Lower leg skin (tissue), 4 donors: ENCODE results near the gene SPRED2. TPM values are rescaled to one million over a fixed set of nuclear protein-coding genes. Genes with fewer than 3 reads are reported as not detected.

Experiments used
- DNase-seq, 2 donors: peaks; one replicate each; pipeline ENCODE4 v3.0.0-alpha.2; 2019; ENCODE audit warnings: low spot score in 2 of 2
- H3K4me3 ChIP-seq: fragments of 200-600 bp; sonication (generic); 2 replicates; pipeline ENCODE4 v1.5.1; 2017; ENCODE audit warnings: mild to moderate bottlenecking, low read depth; ENCODE audit not compliant: poor library complexity, severe bottlenecking
- POLR2A ChIP-seq, 2 donors: fragments of 450-650 bp; IDR thresholded peaks; one replicate each; pipeline ENCODE4 v1.6.1; 2016 to 2017; ENCODE audit warnings: antibody characterized with exemption in 2 of 2, mild to moderate bottlenecking in 1 of 2, moderate library complexity in 1 of 2
- WGBS, 2 donors: methylation state at CpG; one replicate each; pipeline ENCODE4 v1.1.5; 2018; 5-methylcytosine and 5-hydroxymethylcytosine counted together
- intact Hi-C: fragments of 100-400 bp; cut with DNase I; formaldehyde crosslinking; loops from one replicate; pipeline ENCODE4 v1.15.0; 2023; ENCODE audit warnings: low total_unique reads
- total RNA-seq, 4 donors: library from RNA; depleted of rRNA; stranded (reverse); fragments of >200 nt; gene quantifications; one replicate each; pipeline ENCODE4 v1.1.0, GENCODE V29; 2016
- TF ChIP-seq, protein P1 (sequence below), 3 donors: fragments of 450-650 bp; IDR thresholded peaks; one replicate each; pipeline ENCODE4 v1.5.1; 2016; ENCODE audit warnings: antibody characterized with exemption in 3 of 3, mild to moderate bottlenecking in 3 of 3, moderate library complexity in 2 of 3

Gene SPRED2
- total RNA-seq, 4 donors from 2014 or later: 14.5 to 21.7 (median 16.6) TPM

DNA sequence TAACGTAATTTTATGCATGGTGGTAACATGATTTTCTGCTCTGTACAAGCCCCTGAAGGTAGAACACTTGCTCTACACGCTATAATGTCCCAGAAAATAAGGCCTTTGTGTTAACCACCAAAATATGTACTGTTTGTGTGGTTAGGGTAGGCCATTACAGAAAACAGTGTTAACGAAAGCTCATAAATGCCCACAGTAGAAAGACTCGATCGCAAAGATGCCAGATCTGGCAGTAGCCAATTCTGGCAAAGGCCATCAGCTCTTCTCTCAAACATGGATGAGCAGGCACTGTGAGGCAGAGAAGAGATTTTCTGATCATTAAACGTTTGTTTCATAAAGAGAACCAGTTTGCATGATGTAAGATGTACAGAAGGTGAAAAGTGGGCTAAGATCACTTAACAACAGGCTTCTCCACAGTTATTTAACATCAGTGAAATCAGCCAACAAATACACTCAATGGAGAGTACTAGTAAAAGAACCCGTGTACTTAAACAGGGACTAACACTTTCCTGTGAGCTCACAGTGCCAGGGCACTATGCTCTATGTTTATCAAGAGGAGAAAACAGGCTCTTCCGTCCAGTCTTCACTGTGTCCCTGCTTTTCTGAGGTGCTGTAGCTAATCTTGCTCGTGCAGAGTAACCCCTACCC lies 80.3 kb downstream of the SPRED2 start:
- 81 to 83% methylated on average over 9 of the region's 9 CpGs for WGBS, 2 donors
- no peak overlapping the region for H3K4me3 ChIP-seq
- DNase-seq: no peak
- TF ChIP-seq, protein P1, sequence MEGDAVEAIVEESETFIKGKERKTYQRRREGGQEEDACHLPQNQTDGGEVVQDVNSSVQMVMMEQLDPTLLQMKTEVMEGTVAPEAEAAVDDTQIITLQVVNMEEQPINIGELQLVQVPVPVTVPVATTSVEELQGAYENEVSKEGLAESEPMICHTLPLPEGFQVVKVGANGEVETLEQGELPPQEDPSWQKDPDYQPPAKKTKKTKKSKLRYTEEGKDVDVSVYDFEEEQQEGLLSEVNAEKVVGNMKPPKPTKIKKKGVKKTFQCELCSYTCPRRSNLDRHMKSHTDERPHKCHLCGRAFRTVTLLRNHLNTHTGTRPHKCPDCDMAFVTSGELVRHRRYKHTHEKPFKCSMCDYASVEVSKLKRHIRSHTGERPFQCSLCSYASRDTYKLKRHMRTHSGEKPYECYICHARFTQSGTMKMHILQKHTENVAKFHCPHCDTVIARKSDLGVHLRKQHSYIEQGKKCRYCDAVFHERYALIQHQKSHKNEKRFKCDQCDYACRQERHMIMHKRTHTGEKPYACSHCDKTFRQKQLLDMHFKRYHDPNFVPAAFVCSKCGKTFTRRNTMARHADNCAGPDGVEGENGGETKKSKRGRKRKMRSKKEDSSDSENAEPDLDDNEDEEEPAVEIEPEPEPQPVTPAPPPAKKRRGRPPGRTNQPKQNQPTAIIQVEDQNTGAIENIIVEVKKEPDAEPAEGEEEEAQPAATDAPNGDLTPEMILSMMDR (IDR thresholded peaks at IDR 0.05): no peak
- no peak for TF ChIP-seq POLR2A (IDR thresholded peaks at IDR 0.05)
- intact Hi-C loops: no loop called here

DNA sequence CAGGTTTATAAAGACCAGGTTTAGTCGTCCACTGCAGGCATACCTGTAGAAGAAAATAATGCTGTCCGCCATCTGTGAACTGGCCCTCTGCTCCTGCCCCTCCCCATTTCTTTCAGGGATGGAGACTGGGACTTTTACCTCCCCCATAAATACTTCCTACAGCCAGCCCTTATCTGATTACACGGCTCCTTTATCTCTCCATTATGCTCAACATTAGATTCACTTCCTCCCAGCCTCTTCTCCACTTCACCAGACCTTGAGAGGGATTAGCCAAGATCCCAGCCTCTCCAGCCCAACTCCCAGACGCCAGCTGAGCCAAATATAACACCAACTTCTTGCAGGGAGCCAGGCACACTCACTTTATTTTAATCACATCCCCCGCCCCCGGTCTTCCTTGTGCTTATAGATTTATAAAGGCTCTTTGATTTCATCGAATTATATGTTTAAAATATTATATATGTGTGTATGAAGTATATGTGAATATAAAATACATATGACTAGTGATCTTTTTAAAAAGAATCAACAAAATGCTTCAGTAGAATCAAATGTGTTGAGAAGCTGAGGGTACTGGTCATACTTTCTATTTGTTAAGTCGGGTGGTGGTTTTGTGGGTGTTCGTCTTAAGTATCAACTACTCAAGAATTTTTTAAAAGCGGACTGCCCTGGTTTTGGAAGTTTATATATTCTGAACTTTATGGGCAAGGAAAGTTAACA lies 81.0 kb downstream of the SPRED2 start:
- no peak for DNase-seq
- WGBS, 2 donors: 79 to 80% methylated on average over 10 of the region's 10 CpGs
- intact Hi-C loops: no loop called here

DNA sequence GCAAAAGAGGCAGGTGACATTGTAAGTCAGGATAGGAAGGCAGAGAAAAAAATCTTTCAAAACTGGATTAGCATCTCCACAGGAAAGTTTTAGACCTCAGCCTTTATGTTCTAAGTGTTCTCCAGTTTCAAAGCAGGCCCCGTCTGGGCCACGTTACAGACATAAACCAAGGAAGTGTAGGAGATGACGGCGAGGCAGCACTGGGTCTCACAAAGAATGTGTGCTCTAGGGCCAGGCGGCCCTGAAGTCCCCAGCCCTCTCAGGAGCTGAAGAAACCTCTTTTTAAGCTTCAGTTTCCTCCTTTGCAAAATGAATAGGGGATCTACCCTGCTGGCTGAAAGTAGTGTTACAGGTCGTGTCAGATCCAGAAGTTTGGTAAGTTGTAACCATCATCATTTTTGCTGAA lies 81.7 kb downstream of the SPRED2 start:
- TF ChIP-seq, protein P1 (IDR thresholded peaks at IDR 0.05): no peak
- intact Hi-C loops: no loop called here
- 62 to 80% methylated on average over 6 of the region's 6 CpGs for WGBS, 2 donors
- no peak for DNase-seq
- no peak overlapping the region for H3K4me3 ChIP-seq

More for the DNA sequence above, 81.0 kb downstream of the SPRED2 start:
- H3K4me3 ChIP-seq: no peak overlapping the region
- no peak for TF ChIP-seq POLR2A (IDR thresholded peaks at IDR 0.05)
- TF ChIP-seq, protein P1 (IDR thresholded peaks at IDR 0.05): no peak

DNA sequence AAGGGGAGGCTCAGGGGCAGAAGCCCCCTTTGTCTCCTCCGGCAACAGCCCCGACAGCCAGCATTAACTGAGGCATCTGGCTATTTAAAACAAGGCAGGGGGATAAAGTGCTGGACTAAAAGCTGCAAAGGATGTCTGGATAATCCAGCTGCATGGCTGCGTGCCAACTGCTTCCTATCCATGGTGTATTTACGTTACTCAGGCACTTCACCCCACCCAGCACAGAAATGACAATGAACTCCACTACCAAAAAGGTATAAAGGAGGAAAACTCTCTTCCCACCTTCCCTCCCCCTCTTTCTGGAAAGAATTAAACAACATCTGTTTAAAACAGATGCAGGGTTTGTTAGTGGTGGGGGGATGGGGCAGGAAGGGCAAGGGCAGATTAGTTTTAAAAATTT lies 82.5 kb downstream of the SPRED2 start:
- 33 to 34% methylated on average over 4 of the region's 4 CpGs for WGBS, 2 donors
- H3K4me3 ChIP-seq: no peak overlapping the region
- intact Hi-C loops: no loop called here
- TF ChIP-seq, protein P1 (IDR thresholded peaks at IDR 0.05): no peak
- TF ChIP-seq POLR2A (IDR thresholded peaks at IDR 0.05): no peak
- peak; percentile 32 to 90 for DNase-seq

DNA sequence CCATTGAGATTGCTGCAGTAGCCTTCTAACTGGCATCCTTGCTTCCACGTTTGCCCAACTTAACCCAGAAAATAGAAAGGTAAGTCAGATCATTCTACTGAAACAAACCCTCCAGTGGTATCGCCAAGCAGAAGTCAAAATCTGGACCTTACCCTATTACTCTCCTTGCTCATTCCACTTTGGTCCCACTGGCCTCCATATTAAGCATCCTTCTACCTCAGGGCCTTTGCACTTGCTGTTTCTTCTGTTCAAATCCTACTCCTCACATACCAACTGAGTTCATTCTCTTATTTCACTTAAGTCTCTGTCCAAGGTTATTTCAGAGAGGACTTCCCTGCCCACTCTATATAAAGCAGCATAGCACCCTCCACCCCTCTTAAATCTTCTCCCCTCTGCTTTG lies 84.5 kb downstream of the SPRED2 start:
- no peak for DNase-seq
- no peak overlapping the region for H3K4me3 ChIP-seq
- intact Hi-C loops: no loop called here
- TF ChIP-seq, protein P1 (IDR thresholded peaks at IDR 0.05): no peak
- TF ChIP-seq POLR2A (IDR thresholded peaks at IDR 0.05): no peak
- WGBS, 2 donors: 97 to 98% methylated on average over 2 of the region's 2 CpGs
